RWPE2 (cell line): ENCODE results near the gene BABAM2.

ENCODE experiments used
- ATAC-seq: fragments of 200-7000 bp; cut with Tn5 transposase; 3 replicates; pipeline ENCODE4 v1.9.1; 2021; ENCODE audit warnings: low read depth
- DNase-seq: peaks from one replicate; pipeline ENCODE4 v3.0.0-alpha.2; 2020; ENCODE audit warnings: low spot score
- H3K27ac ChIP-seq: fragments of 450-650 bp; 2 replicates; pipeline ENCODE4 v1.5.1; 2017; ENCODE audit warnings: mild to moderate bottlenecking; ENCODE audit not compliant: poor library complexity, severe bottlenecking
- H3K27me3 ChIP-seq: fragments of 250-450 bp; sonication (Bioruptor Pico); 2 replicates; pipeline ENCODE4 v1.5.1; 2021; ENCODE audit warnings: mild to moderate bottlenecking, moderate library complexity; ENCODE audit not compliant: insufficient read depth, poor library complexity, severe bottlenecking
- H3K36me3 ChIP-seq: fragments of 250-450 bp; sonication (Bioruptor Pico); 2 replicates; pipeline ENCODE4 v1.5.1; 2020; ENCODE audit warnings: low read depth, mild to moderate bottlenecking, moderate library complexity
- H3K4me1 ChIP-seq: fragments of 250-450 bp; sonication (Bioruptor Pico); 2 replicates; pipeline ENCODE4 v1.5.1; 2021; ENCODE audit warnings: mild to moderate bottlenecking, moderate library complexity; ENCODE audit not compliant: insufficient read depth, poor library complexity, severe bottlenecking
- H3K4me3 ChIP-seq: fragments of 250-450 bp; sonication (Bioruptor Pico); 2 replicates; pipeline ENCODE4 v1.5.1; 2021; ENCODE audit warnings: mild to moderate bottlenecking, moderate library complexity; ENCODE audit not compliant: severe bottlenecking
- H3K9me3 ChIP-seq: fragments of 250-450 bp; sonication (Bioruptor Pico); 2 replicates; pipeline ENCODE4 v1.5.1; 2021; ENCODE audit warnings: mild to moderate bottlenecking, moderate library complexity; ENCODE audit not compliant: severe bottlenecking
- CTCF ChIP-seq: fragments of 450-650 bp; IDR thresholded peaks from one replicate; pipeline ENCODE4 v1.5.1; 2017; ENCODE audit warnings: mild to moderate bottlenecking, moderate library complexity; ENCODE audit not compliant: poor library complexity, severe bottlenecking

BABAM2 gene

DNA sequence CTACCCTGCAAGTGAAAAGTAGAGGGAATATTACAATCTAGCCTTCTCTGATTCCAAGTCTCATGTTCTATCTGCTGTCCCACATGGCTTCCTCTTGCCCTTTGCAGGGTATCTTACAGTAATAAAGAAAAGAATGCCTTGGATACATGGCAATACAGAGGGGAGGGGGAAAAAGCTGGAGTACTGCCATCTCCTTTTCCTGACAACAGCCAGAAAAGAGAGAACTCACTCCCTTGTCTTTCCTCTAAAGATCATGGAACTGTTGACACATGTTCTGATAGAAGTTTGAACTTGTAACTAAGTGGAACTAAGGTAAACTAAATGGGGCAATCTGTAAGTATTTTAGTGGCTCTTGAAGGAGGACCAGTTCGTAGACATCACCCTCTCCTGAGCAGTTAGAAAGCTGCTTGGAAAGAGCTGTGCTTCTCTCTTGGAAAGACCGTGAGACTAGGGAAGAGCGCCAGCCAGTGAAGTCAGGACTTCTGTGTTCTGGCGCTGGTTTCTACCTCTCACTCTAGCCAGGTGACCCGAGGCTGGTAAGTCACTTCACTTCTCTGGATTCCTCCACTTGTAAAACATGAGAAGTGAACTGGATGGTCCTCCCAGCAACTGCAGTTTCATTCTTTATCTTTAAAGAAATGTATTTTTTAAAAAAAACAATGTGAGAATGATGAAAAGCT, 259.8 kb downstream of the BABAM2 start:
- ATAC-seq (no peak), DNase-seq (no peak)
- H3K27me3 ChIP-seq, result no peaks in the 10 kb centered on the region
- peaks cover 5% of the 10 kb centered on the region for H3K4me1 ChIP-seq
- H3K9me3 ChIP-seq, result no peaks in the 10 kb centered on the region
- H3K4me3 ChIP-seq, result no peak overlapping the region
- no peak overlapping the region for H3K27ac ChIP-seq
- H3K36me3 ChIP-seq, result no peaks in the 10 kb centered on the region
- TF ChIP-seq CTCF, result no peak

DNA sequence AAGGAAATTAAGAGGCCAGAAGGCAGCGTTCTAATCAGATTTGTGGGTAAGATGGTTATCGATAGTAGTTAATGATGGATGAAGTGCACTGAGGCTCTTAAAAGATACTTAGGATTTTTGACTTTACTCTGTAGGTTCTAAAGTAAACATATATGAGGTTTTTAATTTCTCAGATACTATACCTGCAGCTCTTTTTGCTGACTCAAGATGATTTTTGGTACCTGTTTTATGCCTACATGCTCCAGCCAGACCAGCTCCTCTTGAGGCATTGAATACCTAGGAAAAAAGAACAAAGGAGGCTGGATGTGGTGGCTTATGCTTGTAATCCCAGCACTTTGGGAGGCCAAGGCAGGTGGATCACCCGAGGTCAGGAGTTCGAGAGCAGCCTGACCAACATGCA, 260.5 kb downstream of the BABAM2 start:
- Histone ChIP-seq H3K27ac (no peak overlapping the region), H3K4me1 (peaks cover 5% of the 10 kb centered on the region), H3K4me3 (no peak overlapping the region), H3K9me3 (no peaks in the 10 kb centered on the region), H3K36me3 (no peaks in the 10 kb centered on the region), H3K27me3 (no peaks in the 10 kb centered on the region)
- TF ChIP-seq CTCF, result no peak
- DNase-seq (no peak), ATAC-seq (no peak)

DNA sequence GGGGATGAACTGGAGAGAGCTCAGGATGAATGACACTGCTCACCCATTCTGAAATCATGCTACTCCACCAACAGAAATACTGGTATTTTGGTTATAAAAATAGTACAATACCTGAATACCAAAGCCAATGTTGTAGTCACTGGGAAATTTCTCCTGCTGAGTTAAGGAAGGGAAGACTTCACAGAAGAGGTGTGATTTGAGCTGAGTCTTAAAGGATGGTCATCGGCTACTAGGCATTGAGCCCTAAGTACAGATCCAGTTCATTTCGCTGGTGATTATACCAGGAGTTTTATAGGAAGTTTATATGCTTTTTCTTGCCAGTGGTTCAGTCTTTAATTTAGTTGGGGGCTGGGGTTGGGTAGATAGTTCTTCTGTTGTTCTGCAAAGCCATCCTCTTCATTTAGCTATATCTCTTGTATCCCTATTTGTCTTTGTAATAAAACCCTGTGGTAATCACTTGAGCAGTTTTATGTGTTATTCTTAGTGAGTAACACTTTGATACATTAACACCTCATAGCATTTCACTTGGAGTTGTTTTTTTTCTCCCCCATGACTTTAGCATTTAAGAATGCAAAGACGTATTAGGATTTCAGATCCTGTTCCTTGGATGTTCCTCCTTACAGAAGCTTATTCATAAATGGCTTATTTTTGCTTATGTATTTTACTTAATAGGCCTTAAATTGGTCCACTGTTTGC, 262.2 kb downstream of the BABAM2 start:
- no peak for DNase-seq
- Histone ChIP-seq H3K36me3 (no peaks in the 10 kb centered on the region; the same call in 1 of the 2 replicates), H3K4me3 (no peak overlapping the region), H3K27ac (peak overlapping the region; percentile 15), H3K4me1 (peaks cover 5% of the 10 kb centered on the region), H3K27me3 (no peaks in the 10 kb centered on the region), H3K9me3 (no peaks in the 10 kb centered on the region)
- no peak for TF ChIP-seq CTCF
- peak; percentile 54; the same call in 2 of the 3 replicates for ATAC-seq

GRCh38 chr2:28153851-28154250, 263.3 kb downstream of the BABAM2 start:
- Histone ChIP-seq H3K4me3 (no peak overlapping the region), H3K4me1 (peaks cover 5% of the 10 kb centered on the region), H3K9me3 (no peaks in the 10 kb centered on the region), H3K27ac (no peak overlapping the region), H3K36me3 (no peaks in the 10 kb centered on the region; the same call in 1 of the 2 replicates), H3K27me3 (no peaks in the 10 kb centered on the region)
- no peak for DNase-seq
- TF ChIP-seq CTCF, result no peak
- no peak for ATAC-seq

DNA sequence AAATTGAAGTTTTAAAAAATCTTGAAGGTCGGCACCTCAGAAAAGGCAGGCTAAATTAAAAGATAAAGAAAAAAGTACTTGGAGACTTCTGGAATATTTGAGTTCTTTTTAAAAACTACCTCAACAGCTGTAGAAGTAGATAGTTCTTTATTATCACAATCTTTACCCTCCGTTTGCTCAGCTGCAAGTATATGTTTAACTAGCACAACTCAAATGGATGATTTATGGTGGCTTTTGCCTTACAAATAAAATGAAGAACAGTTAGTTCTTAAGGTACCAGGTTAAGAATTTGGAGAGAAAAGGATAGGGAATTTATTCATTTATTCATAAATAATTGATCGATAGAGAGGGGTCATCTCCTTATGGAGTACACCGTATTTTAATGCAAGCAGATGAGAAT, 264.6 kb downstream of the BABAM2 start:
- no peaks in the 10 kb centered on the region for H3K27me3 ChIP-seq
- no peak for ATAC-seq
- H3K9me3 ChIP-seq, result no peaks in the 10 kb centered on the region

More for the DNA sequence above, 264.6 kb downstream of the BABAM2 start:
- Histone ChIP-seq H3K4me1 (peaks cover 5% of the 10 kb centered on the region), H3K36me3 (no peaks in the 10 kb centered on the region; the same call in 1 of the 2 replicates), H3K4me3 (no peak overlapping the region), H3K27ac (no peak overlapping the region)
- TF ChIP-seq CTCF, result no peak
- no peak for DNase-seq
